ENCODE measurements around the gene NEDD4L.

Gene NEDD4L

DNA sequence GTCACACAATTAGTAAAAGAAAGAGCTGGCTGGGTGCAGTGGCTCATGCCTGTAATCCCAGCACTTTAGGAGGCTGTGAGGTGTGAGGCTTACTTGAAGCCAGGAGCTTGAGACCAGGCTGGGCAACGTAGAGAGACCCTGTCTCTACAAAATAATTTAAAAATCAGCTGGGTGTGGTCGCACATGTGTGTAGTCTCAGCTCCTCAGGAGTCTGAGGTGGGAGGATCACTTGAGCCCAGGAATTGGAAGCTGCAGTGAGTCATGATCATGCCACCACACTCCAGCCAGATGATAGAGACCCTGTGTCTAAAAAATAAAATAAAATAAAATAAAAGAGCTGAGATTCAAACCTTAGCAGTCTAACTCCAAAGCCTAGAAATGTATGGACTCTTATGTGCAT lies 39.0 kb upstream of the NEDD4L start:
- DNase-seq (ENCODE audit: extremely low spot score) = no peak
- TF ChIP-seq, protein P1, sequence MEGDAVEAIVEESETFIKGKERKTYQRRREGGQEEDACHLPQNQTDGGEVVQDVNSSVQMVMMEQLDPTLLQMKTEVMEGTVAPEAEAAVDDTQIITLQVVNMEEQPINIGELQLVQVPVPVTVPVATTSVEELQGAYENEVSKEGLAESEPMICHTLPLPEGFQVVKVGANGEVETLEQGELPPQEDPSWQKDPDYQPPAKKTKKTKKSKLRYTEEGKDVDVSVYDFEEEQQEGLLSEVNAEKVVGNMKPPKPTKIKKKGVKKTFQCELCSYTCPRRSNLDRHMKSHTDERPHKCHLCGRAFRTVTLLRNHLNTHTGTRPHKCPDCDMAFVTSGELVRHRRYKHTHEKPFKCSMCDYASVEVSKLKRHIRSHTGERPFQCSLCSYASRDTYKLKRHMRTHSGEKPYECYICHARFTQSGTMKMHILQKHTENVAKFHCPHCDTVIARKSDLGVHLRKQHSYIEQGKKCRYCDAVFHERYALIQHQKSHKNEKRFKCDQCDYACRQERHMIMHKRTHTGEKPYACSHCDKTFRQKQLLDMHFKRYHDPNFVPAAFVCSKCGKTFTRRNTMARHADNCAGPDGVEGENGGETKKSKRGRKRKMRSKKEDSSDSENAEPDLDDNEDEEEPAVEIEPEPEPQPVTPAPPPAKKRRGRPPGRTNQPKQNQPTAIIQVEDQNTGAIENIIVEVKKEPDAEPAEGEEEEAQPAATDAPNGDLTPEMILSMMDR (IDR thresholded peaks at IDR 0.05; ENCODE audit: control extremely low read depth, extremely low read depth, low read depth, missing control alignments) = no peak
- CTCF ChIA-PET = interaction anchor here (0.9 to 1.2 kb wide), 2 partner anchors 14 to 131 kb away, joined by 3 read pairs; no protein-coding TSS in a partner anchor
- POLR2A ChIA-PET = no interaction called here

DNA sequence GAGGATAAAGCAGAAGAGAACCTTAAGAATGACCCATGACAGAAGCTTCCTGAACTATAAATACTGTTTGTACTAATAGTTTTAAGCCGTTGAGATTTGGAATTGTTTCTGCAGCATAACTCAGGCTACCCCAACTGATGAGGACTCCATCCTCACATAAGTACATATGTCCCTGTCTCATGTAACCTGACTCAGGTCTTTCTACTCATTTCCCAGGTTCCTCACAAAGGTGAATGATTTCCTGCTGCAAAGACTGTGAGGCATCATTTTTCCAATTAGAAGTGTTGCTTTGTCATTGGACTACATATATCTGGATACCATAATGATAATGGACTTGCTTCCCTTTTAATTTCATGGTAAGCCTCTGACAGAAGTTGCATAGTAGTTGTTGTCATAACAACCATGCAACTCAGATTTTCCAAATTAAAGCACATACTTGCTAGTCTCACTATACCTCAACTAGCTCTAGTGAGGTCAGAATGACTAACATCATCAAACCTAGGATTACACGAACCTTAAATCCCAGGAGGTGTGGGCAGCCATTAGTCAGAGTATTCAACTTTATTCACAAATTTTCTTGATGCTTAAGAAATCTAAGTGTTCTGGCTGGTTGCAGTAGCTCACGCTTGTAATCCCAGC lies 38.0 kb upstream of the NEDD4L start:
- POLR2A ChIA-PET = no interaction called here
- DNase-seq (ENCODE audit: extremely low spot score) = no peak
- TF ChIP-seq, protein P1 (IDR thresholded peaks at IDR 0.05; ENCODE audit: control extremely low read depth, extremely low read depth, low read depth, missing control alignments) = no peak
- CTCF ChIA-PET = no interaction called here

DNA sequence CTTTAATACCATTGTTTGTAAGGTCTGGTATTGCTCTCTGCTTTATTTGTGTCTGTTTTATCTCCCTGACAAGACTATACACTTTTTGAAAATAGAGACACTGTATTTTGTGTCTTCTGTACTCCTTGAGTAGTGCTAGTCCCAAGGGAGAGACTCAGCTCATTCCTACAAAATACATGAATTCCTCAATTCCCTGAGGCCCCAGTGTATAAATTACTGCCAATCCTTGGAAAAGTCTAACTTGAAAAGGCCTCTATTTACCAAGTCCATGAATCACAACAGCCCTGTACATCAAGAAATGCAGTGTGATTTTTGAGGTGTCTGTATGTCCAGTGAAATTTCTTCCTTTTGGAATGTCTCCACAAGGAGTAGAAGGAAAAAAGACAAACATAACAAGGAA lies 34.9 kb upstream of the NEDD4L start:
- TF ChIP-seq, protein P1 (IDR thresholded peaks at IDR 0.05; ENCODE audit: control extremely low read depth, extremely low read depth, low read depth, missing control alignments) = no peak
- POLR2A ChIA-PET = no interaction called here
- DNase-seq (ENCODE audit: extremely low spot score) = no peak
- CTCF ChIA-PET = interaction anchor here (1.6 kb wide), 1 partner anchor 10 kb away, joined by 4 read pairs; no protein-coding TSS in a partner anchor

DNA sequence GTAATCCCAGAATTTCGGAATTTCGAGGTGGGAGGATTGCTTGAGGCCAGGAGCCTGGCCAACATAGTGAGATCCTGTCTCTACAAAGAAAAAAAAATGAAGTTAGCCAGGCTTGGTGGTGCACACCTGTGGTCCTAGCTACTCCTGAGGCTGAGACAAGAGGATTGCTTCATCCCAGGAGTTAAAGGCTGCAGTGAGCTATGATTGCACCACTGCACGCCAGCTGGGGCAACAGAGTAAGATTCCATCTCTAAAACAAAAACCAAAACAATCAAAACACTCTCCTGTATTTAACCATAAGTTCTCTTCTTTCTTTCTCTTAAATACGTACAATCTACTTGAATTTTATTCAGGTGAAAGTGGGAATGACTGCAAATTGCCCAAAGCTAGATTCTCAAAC lies 33.8 kb upstream of the NEDD4L start:
- TF ChIP-seq, protein P1 (IDR thresholded peaks at IDR 0.05; ENCODE audit: control extremely low read depth, extremely low read depth, low read depth, missing control alignments) = no peak
- CTCF ChIA-PET = interaction anchor here (1.3 kb wide), 1 partner anchor 24 kb away, joined by 3 read pairs; no protein-coding TSS in a partner anchor
- POLR2A ChIA-PET = no interaction called here
- DNase-seq (ENCODE audit: extremely low spot score) = no peak

DNA sequence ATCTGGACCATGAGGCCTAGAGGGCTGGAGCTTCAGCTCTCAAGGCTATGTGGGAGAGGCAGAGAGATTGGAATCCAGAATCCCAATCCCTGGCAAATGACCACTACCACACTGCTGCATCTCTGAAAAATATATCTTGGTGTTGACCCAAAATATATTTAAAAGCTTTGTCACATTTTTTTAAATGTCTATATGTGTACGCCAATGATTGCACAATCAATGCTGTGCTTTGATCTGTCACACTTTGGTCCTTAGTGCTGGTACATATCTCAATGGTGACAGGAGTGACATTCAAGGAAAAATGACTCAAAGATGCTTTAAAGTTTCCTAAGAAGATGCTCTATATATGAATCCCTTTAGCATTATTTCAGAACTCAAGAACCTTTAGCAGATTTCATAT lies 31.7 kb upstream of the NEDD4L start:
- ChIA-PET CTCF (interaction anchor here (1.5 to 2.0 kb wide), 3 partner anchors 8 to 130 kb away, joined by 4 read pairs; no protein-coding TSS in a partner anchor), POLR2A (no interaction called here)
- DNase-seq (ENCODE audit: extremely low spot score) = no peak
- TF ChIP-seq, protein P1 (IDR thresholded peaks at IDR 0.05; ENCODE audit: control extremely low read depth, extremely low read depth, low read depth, missing control alignments) = no peak

DNA sequence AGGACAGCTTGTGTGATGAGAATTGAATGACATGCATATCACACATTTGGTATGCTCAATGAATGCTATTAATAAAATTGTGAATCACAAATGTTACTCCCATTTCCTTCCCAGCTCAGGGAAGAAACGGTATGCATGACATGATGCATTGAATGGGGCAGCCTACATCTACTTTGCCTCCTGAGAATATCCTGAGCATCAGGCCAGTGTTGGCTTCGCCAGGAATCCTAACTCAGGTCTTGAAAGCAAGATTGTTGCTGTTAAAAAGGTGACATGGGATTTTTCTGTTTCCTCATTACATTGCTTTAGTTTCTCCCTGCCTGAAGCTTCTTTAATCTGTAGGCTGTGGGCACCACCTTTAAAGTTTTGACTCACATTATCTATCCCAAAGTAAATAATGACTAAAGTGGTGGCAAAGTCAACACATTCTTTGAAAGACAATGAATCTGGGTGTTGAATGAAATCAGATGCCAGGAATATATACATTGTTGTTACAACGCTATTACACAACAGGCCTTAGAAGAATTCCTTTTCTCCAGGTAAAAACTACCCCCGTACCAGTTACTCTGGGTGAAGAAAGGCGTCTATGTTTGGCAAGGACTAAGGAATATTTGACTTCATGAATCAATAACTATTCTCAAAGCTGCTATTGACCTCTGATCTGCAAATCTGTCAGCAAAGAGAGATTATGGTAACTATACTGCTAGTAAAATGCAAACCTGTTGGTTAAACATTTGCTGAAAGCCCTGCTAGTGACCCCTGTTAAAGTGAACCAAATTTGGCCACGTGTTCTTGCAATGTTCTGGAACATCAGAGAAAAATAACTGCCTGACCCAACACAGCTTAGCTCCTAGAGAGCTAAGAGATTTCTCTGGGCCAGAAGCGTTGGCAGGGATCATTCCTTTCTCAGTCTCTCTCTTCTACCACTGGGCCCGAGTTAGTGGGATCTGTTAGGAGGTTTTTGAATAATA lies 30.5 kb upstream of the NEDD4L start:
- no peak for DNase-seq (ENCODE audit: extremely low spot score)
- TF ChIP-seq, protein P1 (IDR thresholded peaks at IDR 0.05; ENCODE audit: control extremely low read depth, extremely low read depth, low read depth, missing control alignments) = no peak
- ChIA-PET POLR2A (no interaction called here), CTCF (interaction anchor here (1.5 to 1.9 kb wide), 3 partner anchors 108 to 131 kb away, joined by 4 read pairs; no protein-coding TSS in a partner anchor)
